ENCODE results near the gene ALK.

DNA sequence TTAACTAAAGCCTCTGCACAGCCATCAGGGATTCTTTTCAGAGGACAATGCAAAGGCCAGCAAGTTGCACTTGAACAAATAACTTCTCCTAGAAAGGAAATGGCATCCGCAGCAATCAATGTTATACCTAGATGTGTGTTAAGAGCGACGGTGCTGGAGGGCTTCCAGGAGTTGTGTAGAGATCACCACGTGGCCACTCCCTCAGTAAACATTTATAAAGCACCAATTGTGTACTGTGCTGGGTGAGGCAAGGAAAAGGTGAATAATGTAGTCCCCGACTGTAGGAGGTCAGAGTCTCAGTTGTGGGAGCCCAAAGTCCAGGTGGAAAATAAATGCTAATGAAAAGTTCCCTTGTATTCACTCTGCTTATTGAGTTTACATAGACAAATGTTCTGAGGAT lies 135.0 kb downstream of the ALK start:
- TF ChIP-seq, protein P1, sequence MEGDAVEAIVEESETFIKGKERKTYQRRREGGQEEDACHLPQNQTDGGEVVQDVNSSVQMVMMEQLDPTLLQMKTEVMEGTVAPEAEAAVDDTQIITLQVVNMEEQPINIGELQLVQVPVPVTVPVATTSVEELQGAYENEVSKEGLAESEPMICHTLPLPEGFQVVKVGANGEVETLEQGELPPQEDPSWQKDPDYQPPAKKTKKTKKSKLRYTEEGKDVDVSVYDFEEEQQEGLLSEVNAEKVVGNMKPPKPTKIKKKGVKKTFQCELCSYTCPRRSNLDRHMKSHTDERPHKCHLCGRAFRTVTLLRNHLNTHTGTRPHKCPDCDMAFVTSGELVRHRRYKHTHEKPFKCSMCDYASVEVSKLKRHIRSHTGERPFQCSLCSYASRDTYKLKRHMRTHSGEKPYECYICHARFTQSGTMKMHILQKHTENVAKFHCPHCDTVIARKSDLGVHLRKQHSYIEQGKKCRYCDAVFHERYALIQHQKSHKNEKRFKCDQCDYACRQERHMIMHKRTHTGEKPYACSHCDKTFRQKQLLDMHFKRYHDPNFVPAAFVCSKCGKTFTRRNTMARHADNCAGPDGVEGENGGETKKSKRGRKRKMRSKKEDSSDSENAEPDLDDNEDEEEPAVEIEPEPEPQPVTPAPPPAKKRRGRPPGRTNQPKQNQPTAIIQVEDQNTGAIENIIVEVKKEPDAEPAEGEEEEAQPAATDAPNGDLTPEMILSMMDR (IDR thresholded peaks at IDR 0.05): no peak
- no peak for TF ChIP-seq POLR2A (IDR thresholded peaks at IDR 0.05)
